Endodermal cell (in vitro differentiated cells): ENCODE measurements around the gene MPHOSPH6. TPM values are rescaled to one million over a fixed set of nuclear protein-coding genes. Genes with fewer than 3 reads are reported as not detected.

ENCODE experiments used
- DNase-seq: peaks from one replicate; pipeline ENCODE4 v3.0.0-alpha.2; 2017
- H3K27ac ChIP-seq: 2 replicates; pipeline ENCODE4 v1.5.1; 2013; ENCODE audit warnings: mild to moderate bottlenecking, low read depth, low read length, moderate library complexity
- H3K27me3 ChIP-seq: 2 replicates; pipeline ENCODE4 v1.6.1; 2013; ENCODE audit warnings: mild to moderate bottlenecking, low read length, moderate library complexity; ENCODE audit not compliant: insufficient read depth, control insufficient read depth, poor library complexity, severe bottlenecking
- H3K36me3 ChIP-seq: 2 replicates; pipeline ENCODE4 v1.7.0; 2013; ENCODE audit warnings: mild to moderate bottlenecking, low read length, moderate library complexity; ENCODE audit not compliant: control insufficient read depth, insufficient read depth
- H3K4me1 ChIP-seq: one replicate; pipeline ENCODE4 v1.7.0; 2013; ENCODE audit warnings: low read length; ENCODE audit not compliant: control insufficient read depth, insufficient read depth
- H3K4me3 ChIP-seq: 2 replicates; pipeline ENCODE4 v1.5.1; 2013; ENCODE audit warnings: mild to moderate bottlenecking, low read length, moderate library complexity
- H3K9ac ChIP-seq: 2 replicates; pipeline ENCODE4 v1.6.1; 2013; ENCODE audit warnings: mild to moderate bottlenecking, low read length, moderate library complexity; ENCODE audit not compliant: poor library complexity, severe bottlenecking; ENCODE audit errors: extremely low read depth
- H3K9me3 ChIP-seq: 2 replicates; pipeline ENCODE4 v1.6.1; 2013; ENCODE audit warnings: mild to moderate bottlenecking, low read length, moderate library complexity; ENCODE audit not compliant: control insufficient read depth
- H3K27ac Mint-ChIP-seq: 2 replicates; pipeline ENCODE4 v1.8.0; 2020; ENCODE audit warnings: mixed read lengths
- H3K27me3 Mint-ChIP-seq: 2 replicates; pipeline ENCODE4 v1.8.0; 2021; ENCODE audit warnings: mild to moderate bottlenecking, mixed read lengths; ENCODE audit not compliant: insufficient read depth
- H3K36me3 Mint-ChIP-seq: 2 replicates; pipeline ENCODE4 v1.8.0; 2020; ENCODE audit warnings: low read depth, mixed read lengths
- H3K4me1 Mint-ChIP-seq: 2 replicates; pipeline ENCODE4 v1.8.0; 2020; ENCODE audit warnings: mixed read lengths
- H3K4me3 Mint-ChIP-seq: 2 replicates; pipeline ENCODE4 v1.8.0; 2020; ENCODE audit warnings: mild to moderate bottlenecking, moderate library complexity, mixed read lengths
- H3K9me3 Mint-ChIP-seq: 2 replicates; pipeline ENCODE4 v1.8.0; 2020; ENCODE audit warnings: mild to moderate bottlenecking, mixed read lengths
- CTCF ChIP-seq: fragments of 200-600 bp; sonication (generic); conservative IDR thresholded peaks from 2 replicates; pipeline ENCODE4 v1.5.0; 2021; ENCODE audit warnings: antibody characterized with exemption, mild to moderate bottlenecking
- WGBS, 2 experiments: methylation state at CpG; one replicate each; pipeline versions ENCODE4 v1.1.5 to v1.1.7; 2013; ENCODE audit warnings: missing lambda C conversion rate in 2 of 2, mixed read lengths in 1 of 2; ENCODE audit not compliant: insufficient coverage in 1 of 2, insufficient read length in 1 of 2; 5-methylcytosine and 5-hydroxymethylcytosine counted together
- total RNA-seq, 2 donors: library from RNA; stranded (reverse); fragmentation: NEBNext Ultra II Directional in 1 of 2; extraction: Animal tissue kit (Norgen Biotek cat#: 25700) in 1 of 2; gene quantifications; 2 replicates in 1 of 2; 3 replicates in 1 of 2; pipeline ENCODE4 v1.2.1, GENCODE V29; 2021

MPHOSPH6 gene
- total RNA-seq, 2 donors from 2014 or later: 38.6 to 39.1 TPM

- TF ChIP-seq CTCF: no peak
- Histone ChIP-seq H3K4me1 (no peaks in the 10 kb centered on the region), H3K9ac (no peak overlapping the region), H3K4me3 (no peak overlapping the region), H3K36me3 (no peaks in the 10 kb centered on the region), H3K9me3 (no peaks in the 10 kb centered on the region), H3K27ac (no peak overlapping the region), H3K27me3 (peaks cover 11% of the 10 kb centered on the region)
- peaks cover 28% of the 10 kb centered on the region for H3K27me3 Mint-ChIP-seq
- H3K27ac Mint-ChIP-seq: no peak overlapping the region
- no peak for DNase-seq
- no peaks in the 10 kb centered on the region for H3K9me3 Mint-ChIP-seq
- no peaks in the 10 kb centered on the region for H3K4me1 Mint-ChIP-seq
- H3K36me3 Mint-ChIP-seq: no peaks in the 10 kb centered on the region
- H3K4me3 Mint-ChIP-seq: no peak overlapping the region
These were observed 33.2 kb upstream of the MPHOSPH6 start for GRCh38 chr16:82203198-82203597.

- no CpG with 5 or more reads among the region's 1 CpG for WGBS, 2 experiments
- H3K4me3 Mint-ChIP-seq: no peak overlapping the region
- DNase-seq: no peak
- Histone ChIP-seq H3K27ac (no peak overlapping the region), H3K9ac (no peak overlapping the region), H3K4me3 (no peak overlapping the region), H3K4me1 (no peaks in the 10 kb centered on the region), H3K27me3 (peaks cover 11% of the 10 kb centered on the region), H3K36me3 (no peaks in the 10 kb centered on the region), H3K9me3 (no peaks in the 10 kb centered on the region)
- no peaks in the 10 kb centered on the region for H3K36me3 Mint-ChIP-seq
- H3K27me3 Mint-ChIP-seq: peaks cover 22% of the 10 kb centered on the region
- H3K4me1 Mint-ChIP-seq: no peaks in the 10 kb centered on the region
- no peaks in the 10 kb centered on the region for H3K9me3 Mint-ChIP-seq
- no peak for TF ChIP-seq CTCF
- no peak overlapping the region for H3K27ac Mint-ChIP-seq
These were observed 31.9 kb upstream of the MPHOSPH6 start for GRCh38 chr16:82201926-82202325.

GRCh38 chr16:82201351-82201750 is 31.3 kb upstream of the MPHOSPH6 start:
- Mint-ChIP-seq H3K4me1 (no peaks in the 10 kb centered on the region), H3K27me3 (peaks cover 18% of the 10 kb centered on the region), H3K36me3 (no peaks in the 10 kb centered on the region), H3K9me3 (no peaks in the 10 kb centered on the region), H3K4me3 (no peak overlapping the region), H3K27ac (no peak overlapping the region)
- WGBS, 2 experiments: 43 to 79% methylated on average over 1 of the region's 2 CpGs
- no peak overlapping the region for H3K9ac ChIP-seq
- no peaks in the 10 kb centered on the region for H3K4me1 ChIP-seq
- DNase-seq: no peak
- H3K27me3 ChIP-seq: peaks cover 11% of the 10 kb centered on the region
- H3K9me3 ChIP-seq: no peaks in the 10 kb centered on the region
- TF ChIP-seq CTCF: no peak
- no peak overlapping the region for H3K27ac ChIP-seq
- H3K4me3 ChIP-seq: no peak overlapping the region
- no peaks in the 10 kb centered on the region for H3K36me3 ChIP-seq
